ENCODE data around the gene KIF3A.
"Not testable (repeated sequence)": the region's sequence is repeated elsewhere in the genome, so short reads cannot be mapped to it uniquely, and the experiment has no call there.

KIF3A gene

GRCh38 chr5:132704875-132705274, 32.5 kb downstream of the KIF3A start:
- FAIRE-seq: no peak
- no peak for TF ChIP-seq POLR2A (IDR thresholded peaks at IDR 0.05; ENCODE audit: low read depth, low read length)
- no peak for TF ChIP-seq POU2F2 (IDR thresholded peaks at IDR 0.05; ENCODE audit: low read depth, low read length)
- TF ChIP-seq POLR2AphosphoS5 (IDR thresholded peaks at IDR 0.05; ENCODE audit: low read depth, low read length): no peak
- no peak for TF ChIP-seq TAF1 (IDR thresholded peaks at IDR 0.05; ENCODE audit: low read depth, low read length)

GRCh38 chr5:132695956-132696355, 41.4 kb downstream of the KIF3A start:
- FAIRE-seq: no peak
- DNase-seq (ENCODE audit: insufficient read length, low spot score): no peak
- no peak for TF ChIP-seq PAX5 (IDR thresholded peaks at IDR 0.05; ENCODE audit: insufficient read depth, low read length, severe bottlenecking)
- TF ChIP-seq SPI1 (IDR thresholded peaks at IDR 0.05; ENCODE audit: low read depth, low read length): no peak
- TF ChIP-seq POLR2AphosphoS5 (IDR thresholded peaks at IDR 0.05; ENCODE audit: low read depth, low read length): no peak
- TF ChIP-seq POU2F2 (IDR thresholded peaks at IDR 0.05; ENCODE audit: low read depth, low read length): no peak
- no peak for TF ChIP-seq TAF1 (IDR thresholded peaks at IDR 0.05; ENCODE audit: low read depth, low read length)
- no peak for TF ChIP-seq POLR2A (IDR thresholded peaks at IDR 0.05; ENCODE audit: low read depth, low read length)

More at GRCh38 chr5:132704875-132705274, 32.5 kb downstream of the KIF3A start:
- DNase-seq (ENCODE audit: insufficient read length, low spot score): no peak

- FAIRE-seq (no peak), DNase-seq (ENCODE audit: insufficient read length, low spot score) (no peak)
- no peak for TF ChIP-seq PAX5 (IDR thresholded peaks at IDR 0.05; ENCODE audit: insufficient read depth, low read length, severe bottlenecking)
- no peak for TF ChIP-seq TAF1 (IDR thresholded peaks at IDR 0.05; ENCODE audit: low read depth, low read length)
- no peak for TF ChIP-seq SPI1 (IDR thresholded peaks at IDR 0.05; ENCODE audit: low read depth, low read length)
- TF ChIP-seq POU2F2 (IDR thresholded peaks at IDR 0.05; ENCODE audit: low read depth, low read length): no peak
- no peak for TF ChIP-seq POLR2A (IDR thresholded peaks at IDR 0.05; ENCODE audit: low read depth, low read length)
- no peak for TF ChIP-seq POLR2AphosphoS5 (IDR thresholded peaks at IDR 0.05; ENCODE audit: low read depth, low read length)
These were observed 44.7 kb downstream of the KIF3A start for GRCh38 chr5:132692632-132692967.

- DNase-seq (ENCODE audit: insufficient read length, low spot score): not testable (repeated sequence)
- peak; percentile 71 for FAIRE-seq
These were observed 45.4 kb downstream of the KIF3A start for GRCh38 chr5:132691755-132692631.

GRCh38 chr5:132690156-132690555, 47.2 kb downstream of the KIF3A start:
- FAIRE-seq (no peak), DNase-seq (ENCODE audit: insufficient read length, low spot score) (no peak)
- TF ChIP-seq TAF1 (IDR thresholded peaks at IDR 0.05; ENCODE audit: low read depth, low read length) (no peak), POLR2AphosphoS5 (IDR thresholded peaks at IDR 0.05; ENCODE audit: low read depth, low read length) (no peak), PAX5 (IDR thresholded peaks at IDR 0.05; ENCODE audit: insufficient read depth, low read length, severe bottlenecking) (no peak), SPI1 (IDR thresholded peaks at IDR 0.05; ENCODE audit: low read depth, low read length) (no peak), POU2F2 (IDR thresholded peaks at IDR 0.05; ENCODE audit: low read depth, low read length) (no peak), POLR2A (IDR thresholded peaks at IDR 0.05; ENCODE audit: low read depth, low read length) (no peak)

GRCh38 chr5:132689513-132689912, 47.8 kb downstream of the KIF3A start:
- FAIRE-seq (no peak), DNase-seq (ENCODE audit: insufficient read length, low spot score) (no peak)
- TF ChIP-seq POU2F2 (IDR thresholded peaks at IDR 0.05; ENCODE audit: low read depth, low read length) (no peak), PAX5 (IDR thresholded peaks at IDR 0.05; ENCODE audit: insufficient read depth, low read length, severe bottlenecking) (no peak), TAF1 (IDR thresholded peaks at IDR 0.05; ENCODE audit: low read depth, low read length) (no peak), POLR2A (IDR thresholded peaks at IDR 0.05; ENCODE audit: low read depth, low read length) (no peak), SPI1 (IDR thresholded peaks at IDR 0.05; ENCODE audit: low read depth, low read length) (no peak)

- DNase-seq (ENCODE audit: insufficient read length, low spot score): no peak
- TF ChIP-seq TAF1 (IDR thresholded peaks at IDR 0.05; ENCODE audit: low read depth, low read length) (no peak), POLR2A (IDR thresholded peaks at IDR 0.05; ENCODE audit: low read depth, low read length) (no peak), PAX5 (IDR thresholded peaks at IDR 0.05; ENCODE audit: insufficient read depth, low read length, severe bottlenecking) (no peak), POLR2AphosphoS5 (IDR thresholded peaks at IDR 0.05; ENCODE audit: low read depth, low read length) (no peak), SPI1 (IDR thresholded peaks at IDR 0.05; ENCODE audit: low read depth, low read length) (no peak), POU2F2 (IDR thresholded peaks at IDR 0.05; ENCODE audit: low read depth, low read length) (no peak)
- peak; percentile 16 for FAIRE-seq
These were observed 48.6 kb downstream of the KIF3A start for GRCh38 chr5:132688536-132689339.

- DNase-seq (ENCODE audit: insufficient read length, low spot score) (no peak), FAIRE-seq (peak; percentile 83)
- no peak for TF ChIP-seq SPI1 (IDR thresholded peaks at IDR 0.05; ENCODE audit: low read depth, low read length)
- TF ChIP-seq POLR2AphosphoS5 (IDR thresholded peaks at IDR 0.05; ENCODE audit: low read depth, low read length): no peak
- TF ChIP-seq PAX5 (IDR thresholded peaks at IDR 0.05; ENCODE audit: insufficient read depth, low read length, severe bottlenecking): no peak
- TF ChIP-seq TAF1 (IDR thresholded peaks at IDR 0.05; ENCODE audit: low read depth, low read length): no peak
- no peak for TF ChIP-seq POLR2A (IDR thresholded peaks at IDR 0.05; ENCODE audit: low read depth, low read length)
- TF ChIP-seq POU2F2 (IDR thresholded peaks at IDR 0.05; ENCODE audit: low read depth, low read length): no peak
These were observed 49.4 kb downstream of the KIF3A start for GRCh38 chr5:132687995-132688394.

- FAIRE-seq (no peak), DNase-seq (ENCODE audit: insufficient read length, low spot score) (no peak)
- TF ChIP-seq SPI1 (IDR thresholded peaks at IDR 0.05; ENCODE audit: low read depth, low read length): no peak
- no peak for TF ChIP-seq PAX5 (IDR thresholded peaks at IDR 0.05; ENCODE audit: insufficient read depth, low read length, severe bottlenecking)
- TF ChIP-seq POU2F2 (IDR thresholded peaks at IDR 0.05; ENCODE audit: low read depth, low read length): no peak
- no peak for TF ChIP-seq POLR2A (IDR thresholded peaks at IDR 0.05; ENCODE audit: low read depth, low read length)
- no peak for TF ChIP-seq POLR2AphosphoS5 (IDR thresholded peaks at IDR 0.05; ENCODE audit: low read depth, low read length)
- TF ChIP-seq TAF1 (IDR thresholded peaks at IDR 0.05; ENCODE audit: low read depth, low read length): no peak
These were observed 51.2 kb downstream of the KIF3A start for GRCh38 chr5:132686193-132686592.
